Lung (tissue), 12 donors: ENCODE measurements around the gene CDC27. TPM values are rescaled to one million over a fixed set of nuclear protein-coding genes. Genes with fewer than 3 reads are reported as not detected.
"Not testable (repeated sequence)": the region's sequence is repeated elsewhere in the genome, so short reads cannot be mapped to it uniquely, and the experiment has no call there.

Experiments
- ATAC-seq: fragments of 200-7000 bp; cut with Tn5 transposase; one replicate; pipeline ENCODE4 v1.9.1; 2020; ENCODE audit warnings: moderate number of reproducible peaks; ENCODE audit not compliant: insufficient read depth, low FRiP score
- DNase-seq, 3 donors: peaks; one replicate each; pipeline ENCODE4 v3.0.0-alpha.2; 2013 to 2017
- H3K27ac ChIP-seq, 2 donors: one replicate each; pipeline ENCODE4 v1.5.1; 2013; ENCODE audit warnings: mild to moderate bottlenecking in 2 of 2, moderate library complexity in 2 of 2, control low read depth in 1 of 2, inconsistent platforms in 1 of 2, low read depth in 1 of 2, low read length in 1 of 2
- H3K27me3 ChIP-seq, 3 donors: one replicate each; pipeline ENCODE4 v1.5.1; 2013; ENCODE audit warnings: low read length in 2 of 3; ENCODE audit not compliant: control insufficient read depth in 3 of 3, insufficient read depth in 3 of 3
- H3K36me3 ChIP-seq, 4 donors: one replicate each; pipeline ENCODE4 v1.5.1; 2013; ENCODE audit warnings: low read length in 4 of 4, mild to moderate bottlenecking in 1 of 4, moderate library complexity in 1 of 4; ENCODE audit not compliant: control insufficient read depth in 4 of 4, insufficient read depth in 4 of 4
- H3K4me1 ChIP-seq, 5 donors: one replicate each; pipeline ENCODE4 v1.5.1; 2013; ENCODE audit warnings: low read length in 5 of 5, mild to moderate bottlenecking in 2 of 5, moderate library complexity in 1 of 5; ENCODE audit not compliant: control insufficient read depth in 5 of 5, insufficient read depth in 5 of 5
- H3K4me3 ChIP-seq: one replicate; pipeline ENCODE4 v1.5.1; 2013; ENCODE audit warnings: mild to moderate bottlenecking, control low read depth, moderate library complexity
- H3K9ac ChIP-seq, 2 donors: one replicate each; pipeline ENCODE4 v1.5.1; 2013; ENCODE audit warnings: low read length in 2 of 2, control low read depth in 1 of 2; ENCODE audit not compliant: insufficient read depth in 1 of 2
- H3K9me3 ChIP-seq, 4 donors: one replicate each; pipeline ENCODE4 v1.5.1; 2013; ENCODE audit warnings: low read length in 3 of 4, mild to moderate bottlenecking in 1 of 4, moderate library complexity in 1 of 4; ENCODE audit not compliant: control insufficient read depth in 4 of 4, insufficient read depth in 3 of 4
- CTCF ChIP-seq: IDR thresholded peaks from 2 replicates; pipeline ENCODE4 v1.5.1; 2012; ENCODE audit warnings: mild to moderate bottlenecking; ENCODE audit errors: control extremely low read depth, extremely low read depth
- WGBS, 2 donors: extraction: QIAGEN DNeasy Blood & Tissue Kit; methylation state at CpG; one replicate each; pipeline ENCODE4 v1.1.7; 2013; 5-methylcytosine and 5-hydroxymethylcytosine counted together
- polyA plus RNA-seq, 2 donors: library from polyadenylated mRNA; stranded (reverse); fragments of 200-250 nt; gene quantifications; one replicate each; pipeline ENCODE4 v1.2.1, GENCODE V29; 2013
- total RNA-seq, 2 donors: library from RNA; depleted of rRNA in 1 of 2; stranded (reverse); fragments of >200 nt in 1 of 2; gene quantifications; one replicate each; pipeline ENCODE4 v1.2.1, GENCODE V29; 2014 to 2021
- donor health status: control.
- donor health status: control.
- donor health status: Bipolar disorder and iron deficiency.
- donor health status: healthy.
- donor health status: DM: yes; HTN: yes; CAD: no.

The CDC27 gene
- total and polyA plus RNA-seq, 4 donors, result 13.6 to 74.1 (median 46.1) TPM

- H3K27me3 ChIP-seq, result no peaks in the 10 kb centered on the region
- H3K27ac ChIP-seq, result peak overlapping the region; percentile 90 to 93
- peak overlapping the region; percentile 50 for H3K4me3 ChIP-seq
- ATAC-seq, result no peak
- peak; percentile 31 to 63 (median 61) for DNase-seq
- no peaks in the 10 kb centered on the region for H3K36me3 ChIP-seq
- H3K4me1 ChIP-seq, result peaks cover 0 to 16% (median 4%) of the 10 kb centered on the region in 5 donors
- H3K9ac ChIP-seq, result peak overlapping the region; percentile 75 to 96
- no peaks in the 10 kb centered on the region for H3K9me3 ChIP-seq
- no peak for TF ChIP-seq CTCF
- 1 to 2% methylated on average over 15 of the region's 15 CpGs for whole genome bisulfite sequencing, 2 donors
Observed at GRCh38 chr17:47188271-47188875, 722 bp downstream of the CDC27 start.

DNA sequence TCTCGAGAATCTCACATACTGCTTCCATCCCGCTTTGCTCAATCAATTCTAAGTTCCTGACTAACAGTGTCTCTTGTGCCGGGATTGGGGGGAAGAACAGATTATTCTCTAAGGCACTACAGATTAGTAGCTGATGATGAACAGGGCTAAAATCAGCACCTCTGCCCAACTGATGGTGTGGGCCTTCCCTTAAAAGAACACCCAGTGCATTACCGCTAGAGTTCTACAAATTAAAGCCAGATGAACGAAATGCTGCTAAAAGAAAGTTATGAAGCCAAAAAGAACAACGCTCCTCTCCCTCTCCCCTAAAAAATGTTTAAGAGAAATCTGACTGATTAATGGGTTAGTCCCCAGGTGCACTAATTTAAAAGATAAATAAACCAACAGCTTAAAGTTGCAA is 4.4 kb downstream of the CDC27 start:
- no peak for TF ChIP-seq CTCF
- no peak for ATAC-seq
- Histone ChIP-seq H3K27me3 (no peaks in the 10 kb centered on the region), H3K4me3 (no peak overlapping the region), H3K27ac (peak overlapping the region in 1 of 2 donors; percentile 9), H3K4me1 (peaks cover 0 to 22% (median 4%) of the 10 kb centered on the region in 5 donors), H3K9me3 (no peaks in the 10 kb centered on the region), H3K36me3 (peaks cover 0 to 6% (median 3%) of the 10 kb centered on the region in 4 donors), H3K9ac (no peak overlapping the region)
- 70 to 88% methylated on average over 6 of the region's 6 CpGs for WGBS, 2 donors
- no peak for DNase-seq

DNA sequence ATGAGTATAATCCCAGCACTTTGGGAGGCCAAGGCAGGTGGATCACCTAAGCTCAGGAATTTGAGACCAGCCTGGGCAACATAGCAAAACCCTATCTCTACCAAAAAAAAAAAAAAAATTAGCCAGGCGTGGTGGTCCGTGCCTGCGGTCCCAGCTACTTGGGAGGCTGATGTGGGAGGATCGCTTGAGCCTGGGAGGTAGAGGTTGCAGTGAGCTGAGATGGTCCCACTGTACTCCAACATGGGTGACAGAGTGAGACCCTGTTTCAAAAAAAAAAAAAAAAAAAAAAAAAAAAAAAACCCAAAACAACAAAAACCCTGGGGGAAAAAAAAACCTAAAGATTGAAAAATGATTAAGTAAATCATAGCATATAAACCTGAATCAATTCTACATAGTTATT is 8.1 kb downstream of the CDC27 start:
- not testable (repeated sequence) for H3K9me3 ChIP-seq, H3K27ac ChIP-seq, H3K27me3 ChIP-seq, H3K4me3 ChIP-seq, DNase-seq, ATAC-seq, H3K9ac ChIP-seq
- 98 to 99% methylated on average over 4 of the region's 4 CpGs for WGBS, 2 donors
- peaks cover 0 to 27% (median 1%) of the 10 kb centered on the region in 5 donors for H3K4me1 ChIP-seq
- H3K36me3 ChIP-seq, result peaks cover 6 to 20% (median 13%) of the 10 kb centered on the region in 4 donors

- H3K27me3 ChIP-seq, result no peaks in the 10 kb centered on the region
- no peak overlapping the region for H3K27ac ChIP-seq
- peaks cover 0 to 21% (median 2%) of the 10 kb centered on the region in 5 donors for H3K4me1 ChIP-seq
- no peak for DNase-seq
- 89 to 90% methylated on average over 1 of the region's 1 CpG for WGBS, 2 donors
- H3K9ac ChIP-seq, result no peak overlapping the region
- no peak for ATAC-seq
- TF ChIP-seq CTCF, result no peak
- H3K9me3 ChIP-seq, result no peaks in the 10 kb centered on the region
- peaks cover 6 to 20% (median 13%) of the 10 kb centered on the region in 4 donors for H3K36me3 ChIP-seq
- H3K4me3 ChIP-seq, result no peak overlapping the region
Observed at GRCh38 chr17:47180337-47180736, 8.8 kb downstream of the CDC27 start.
